HG03108 (cell line): ENCODE data around the gene CLSTN2.

Experiments
- ATAC-seq: cut with Tn5 transposase; IDR thresholded peaks from one replicate; pipeline ENCODE4 v1.9.1; 2021; ENCODE audit warnings: moderate library complexity; ENCODE audit not compliant: unreplicated experiment

The CLSTN2 gene

DNA sequence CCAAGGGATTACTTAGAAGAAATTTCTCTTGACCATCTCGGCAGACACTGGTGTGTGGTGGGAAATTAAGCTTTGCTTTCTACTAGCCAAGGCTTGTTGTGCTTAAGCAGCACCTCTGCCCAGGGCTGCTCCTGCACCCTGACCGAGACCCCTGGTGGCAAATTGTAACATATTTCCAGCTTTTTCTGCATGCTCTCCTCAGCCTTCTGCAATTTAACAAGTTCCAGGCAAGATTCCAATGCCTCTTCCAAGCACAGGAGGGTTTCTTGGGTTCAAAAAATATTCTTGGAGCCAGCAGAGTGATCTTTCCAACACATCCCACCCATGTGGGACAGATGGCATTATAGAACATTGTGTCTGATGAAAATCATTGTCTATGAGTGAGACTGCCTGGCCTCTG is 210.5 kb downstream of the CLSTN2 start:
- ATAC-seq = no peak

DNA sequence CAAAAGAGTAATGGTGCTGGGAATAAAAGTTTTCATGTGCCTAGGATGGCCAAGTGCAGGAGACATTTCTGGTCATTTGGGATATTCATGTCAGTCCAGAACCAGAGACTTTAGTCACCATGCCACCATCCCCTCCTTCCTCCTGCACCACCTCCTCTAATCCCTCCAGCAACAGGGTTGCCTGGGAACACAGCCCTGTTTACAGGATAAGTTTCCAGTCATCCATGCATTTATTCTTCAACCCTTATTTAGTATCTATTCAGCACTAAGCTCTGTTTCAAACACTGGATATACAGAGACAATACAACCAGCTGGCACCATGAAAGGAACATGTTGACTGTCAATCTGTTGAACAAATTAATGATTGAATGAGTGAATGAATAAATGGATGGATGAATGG is 211.7 kb downstream of the CLSTN2 start:
- no peak for ATAC-seq

DNA sequence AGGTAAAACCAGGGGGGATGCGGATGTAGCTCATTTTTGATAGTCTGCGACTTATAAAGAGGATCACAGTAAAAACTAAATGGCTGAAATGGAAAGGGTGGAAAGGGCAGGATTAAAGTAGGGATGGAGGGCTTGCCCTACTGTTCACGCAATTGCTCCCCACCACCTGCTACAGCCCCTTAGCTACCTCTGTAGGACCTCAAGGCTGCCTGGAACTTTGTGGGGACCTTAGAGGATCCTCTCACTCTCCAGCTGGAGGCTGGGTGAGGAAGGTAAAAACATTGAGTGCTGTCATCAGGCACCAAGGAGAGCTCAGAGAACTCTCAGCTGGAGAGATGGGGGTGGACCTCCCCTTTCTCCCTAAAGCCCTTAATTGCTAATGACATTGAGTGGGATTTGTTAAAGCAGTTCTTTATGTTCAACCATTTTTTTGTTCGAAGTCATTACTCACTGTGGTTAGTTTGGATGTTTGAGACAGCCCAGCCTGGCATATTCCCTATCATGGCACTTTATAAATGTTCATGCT is 213.0 kb downstream of the CLSTN2 start:
- ATAC-seq = no peak

DNA sequence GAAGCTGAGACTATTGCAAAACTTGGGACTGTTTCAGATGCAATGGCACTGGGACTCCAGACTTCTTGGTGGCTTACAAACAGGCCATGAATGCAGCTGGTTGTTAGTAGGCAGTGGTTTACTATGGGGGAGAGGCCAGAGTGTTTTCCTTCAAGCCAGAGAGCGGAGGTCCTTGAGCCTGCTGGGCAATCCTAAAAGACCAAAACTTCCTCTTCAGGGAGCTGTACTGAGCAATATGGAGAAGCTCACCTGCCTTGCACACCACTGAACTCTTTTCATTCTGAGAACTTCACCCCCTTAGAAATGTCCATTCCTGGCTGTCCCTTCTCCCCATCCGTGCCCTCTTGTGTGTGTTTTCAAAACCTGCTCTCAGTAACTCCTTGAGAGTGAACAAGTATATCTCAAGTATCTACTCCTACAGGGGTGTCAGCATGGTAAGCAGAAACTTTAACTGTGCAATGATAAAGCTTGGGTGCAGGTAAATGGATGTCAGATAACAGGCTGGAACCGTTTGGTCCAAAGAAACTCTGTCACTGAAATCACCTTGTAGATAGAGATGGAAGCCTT is 213.9 kb downstream of the CLSTN2 start:
- no peak for ATAC-seq

DNA sequence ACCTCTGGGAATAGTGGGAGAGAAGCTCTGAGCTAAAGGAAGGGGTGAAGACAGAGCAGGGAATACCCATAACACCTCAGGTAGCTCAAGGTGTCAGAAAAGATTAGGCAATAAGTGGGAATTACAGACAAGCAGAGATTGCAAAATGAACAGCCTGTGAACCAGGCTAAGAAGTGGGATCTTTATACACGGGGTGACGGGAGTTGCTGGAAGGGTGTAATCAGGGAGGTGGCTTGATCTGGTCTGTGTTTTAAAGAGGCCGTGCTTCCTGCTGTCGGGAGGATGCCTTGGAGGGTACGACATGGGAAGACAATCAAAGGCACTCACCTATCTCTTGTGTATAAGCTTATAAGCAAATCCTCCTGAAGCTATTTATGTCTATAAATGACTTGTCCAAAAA is 216.3 kb downstream of the CLSTN2 start:
- ATAC-seq = no peak

DNA sequence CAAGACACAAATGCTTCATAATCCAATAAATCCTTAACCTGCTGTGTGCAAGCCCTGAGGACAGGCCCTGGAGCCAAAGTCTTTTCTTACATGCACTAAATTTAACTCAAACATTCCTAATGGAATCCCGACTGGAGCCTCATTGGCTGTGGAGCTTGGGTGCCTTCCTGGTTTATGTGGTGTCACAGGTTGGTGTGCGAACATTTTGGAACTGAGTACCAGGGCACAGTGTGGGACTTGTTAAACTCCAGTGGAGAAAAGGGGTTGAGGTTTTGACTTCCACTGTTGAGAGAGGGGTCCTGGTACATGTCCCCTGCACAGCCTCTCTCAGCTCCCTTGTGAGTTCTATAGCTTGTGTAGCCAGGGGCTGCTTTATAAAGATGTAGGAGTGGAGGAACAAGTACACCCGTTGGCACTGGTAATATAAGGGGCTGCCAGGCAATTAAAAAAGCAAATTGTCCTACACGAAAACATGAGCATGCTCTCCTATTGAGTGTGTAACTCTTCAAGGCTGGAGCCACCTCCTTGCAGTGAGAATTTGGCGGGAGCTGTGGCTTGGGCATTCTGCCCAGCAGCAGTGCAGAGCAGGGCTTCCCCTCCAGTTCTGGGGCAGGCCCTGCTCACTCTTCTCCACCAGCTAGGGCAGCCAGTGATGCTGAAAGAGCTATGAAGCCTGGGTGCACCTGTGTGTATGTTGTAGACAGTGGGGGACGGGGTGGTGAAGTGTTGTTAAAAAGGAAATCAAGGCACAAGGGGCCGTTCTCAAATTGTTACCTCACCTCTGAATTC is 218.1 kb downstream of the CLSTN2 start:
- no peak for ATAC-seq

DNA sequence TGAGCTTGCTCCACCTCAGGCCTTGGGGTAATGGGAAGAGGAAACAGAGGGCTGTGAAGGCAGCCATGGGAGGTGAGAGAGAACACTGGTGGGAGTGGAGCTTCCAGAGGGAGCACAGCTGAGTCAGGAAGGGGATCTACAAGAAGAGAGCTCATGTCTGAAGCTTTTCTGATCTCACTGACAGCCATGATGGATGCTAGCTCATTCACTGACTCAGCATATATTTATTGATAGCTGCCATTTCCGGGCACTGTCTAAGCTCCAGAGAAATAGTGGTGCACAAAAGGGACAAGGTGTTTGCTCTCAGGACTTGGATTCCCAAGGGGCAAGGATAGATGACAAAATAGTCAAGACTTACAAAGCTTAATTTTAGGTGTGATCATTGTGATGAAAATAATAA is 218.8 kb downstream of the CLSTN2 start:
- ATAC-seq = no peak

DNA sequence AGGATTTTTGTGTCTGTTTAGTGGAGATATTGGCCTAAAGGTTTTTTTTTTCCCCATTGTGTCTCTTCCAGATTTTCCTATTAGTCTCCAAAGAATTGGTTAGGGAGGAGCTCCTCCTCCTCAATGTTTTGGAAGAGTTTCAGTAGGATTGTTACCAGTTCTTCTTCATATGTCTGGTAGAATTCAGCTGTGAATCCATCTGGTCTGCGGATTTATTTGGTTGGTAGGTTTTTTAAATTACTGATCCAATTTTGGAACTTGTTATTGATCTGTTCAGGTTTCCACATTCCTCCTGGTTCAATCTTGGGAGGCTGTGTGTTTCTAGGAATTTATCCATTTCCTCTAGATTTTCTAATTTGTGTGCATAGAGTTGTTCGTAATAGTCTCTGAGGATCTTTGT is 222.2 kb downstream of the CLSTN2 start:
- ATAC-seq = no peak

DNA sequence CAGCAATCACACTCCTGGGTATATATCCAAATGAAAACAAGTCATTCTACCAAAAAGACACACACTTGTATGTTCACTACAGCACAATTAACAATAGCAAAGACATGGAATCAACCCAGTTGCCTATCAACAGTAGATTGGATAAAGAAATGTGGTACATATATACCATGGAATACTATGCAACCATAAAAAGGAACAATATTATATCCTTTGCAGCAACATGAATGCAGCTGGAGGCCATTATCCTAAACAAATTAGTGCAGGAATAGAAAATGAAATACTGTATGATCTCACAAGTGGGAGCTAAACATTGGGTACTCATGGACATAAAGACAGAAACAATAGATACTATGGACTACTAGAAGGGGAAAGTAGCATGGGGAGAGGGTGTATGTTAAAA is 224.7 kb downstream of the CLSTN2 start:
- ATAC-seq = no peak

DNA sequence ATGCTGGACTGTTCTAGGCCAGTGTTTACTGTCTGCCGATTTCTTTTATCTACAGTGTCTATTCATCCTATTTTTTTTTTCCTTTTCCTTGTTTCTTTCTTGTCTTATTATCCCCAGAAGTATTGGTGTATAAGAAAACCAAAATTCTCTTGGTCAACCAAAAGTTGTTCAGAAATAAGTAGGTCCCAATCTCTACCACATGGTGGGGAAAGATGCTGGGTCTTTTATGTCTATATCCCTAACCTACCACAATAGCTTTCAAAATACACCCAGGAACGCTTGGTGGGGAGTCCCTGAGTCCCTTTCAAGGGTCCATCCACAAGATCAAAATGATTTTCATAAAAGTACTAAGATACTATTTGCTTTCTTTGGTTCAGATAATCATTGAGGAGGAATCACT is 225.6 kb downstream of the CLSTN2 start:
- no peak for ATAC-seq

DNA sequence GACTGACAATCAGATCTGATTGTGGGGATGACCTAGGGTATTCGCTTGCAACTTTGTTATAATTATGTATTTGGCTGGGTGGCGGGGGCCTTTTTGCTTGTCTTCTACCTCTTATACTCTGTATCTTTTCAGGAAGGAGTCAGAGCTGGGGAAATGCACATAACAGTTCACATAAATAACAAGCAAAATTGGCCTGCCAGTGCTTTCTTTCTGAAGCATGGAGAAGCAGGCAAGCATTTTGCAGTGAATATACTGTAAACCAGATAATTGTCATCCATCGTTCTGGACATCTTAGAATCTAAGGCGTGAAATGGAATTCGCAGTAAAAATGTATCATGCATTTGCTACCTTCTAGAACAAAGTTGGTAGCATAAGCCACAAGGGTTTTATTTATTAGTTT is 227.6 kb downstream of the CLSTN2 start:
- ATAC-seq = no peak

DNA sequence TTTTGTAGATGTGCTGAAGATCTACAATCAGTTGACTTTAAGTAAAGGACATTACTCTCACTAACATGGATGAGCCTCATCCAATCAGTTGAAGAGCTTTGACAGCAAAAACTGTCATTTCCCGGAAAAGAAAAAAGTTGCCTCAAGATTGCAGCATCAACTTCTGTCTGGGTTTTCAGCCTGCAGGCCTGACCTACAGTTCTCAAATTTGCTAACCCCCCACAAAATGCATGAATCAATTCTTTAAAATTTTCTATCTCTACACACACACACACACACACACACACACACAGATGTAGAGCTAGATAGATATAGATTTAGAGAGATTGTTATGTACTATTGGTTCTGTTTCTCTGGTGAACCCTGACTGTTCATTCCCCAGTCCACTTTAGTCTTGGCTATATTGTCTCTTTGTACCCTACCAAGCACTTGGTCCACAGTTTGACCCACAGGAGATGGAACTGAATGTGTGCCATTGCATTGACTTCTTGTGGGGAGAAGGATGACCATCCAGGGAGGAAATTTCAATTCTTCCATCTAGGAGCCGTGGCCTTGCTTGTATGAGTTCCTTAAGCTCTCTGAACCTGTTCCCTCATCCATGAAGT is 228.3 kb downstream of the CLSTN2 start:
- ATAC-seq = no peak

DNA sequence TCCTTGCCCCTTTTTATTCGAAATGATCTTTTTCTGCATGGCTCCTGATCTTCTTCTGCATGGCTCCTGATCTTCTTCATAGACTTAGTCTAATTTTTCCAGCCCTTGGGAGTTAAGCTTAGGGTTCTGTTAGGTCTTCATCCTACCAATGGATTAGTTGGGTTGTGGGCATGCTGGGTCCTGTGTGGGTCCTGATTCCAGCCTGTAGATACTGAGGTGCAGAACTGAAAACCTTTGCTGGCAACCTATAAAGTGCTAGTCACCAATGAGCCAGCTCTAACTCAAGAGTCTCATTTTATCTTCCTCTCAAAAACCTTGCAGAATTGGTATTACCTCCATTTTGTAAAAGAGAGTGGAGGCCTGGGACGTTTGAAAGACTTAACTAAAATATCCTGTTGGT is 229.2 kb downstream of the CLSTN2 start:
- ATAC-seq = no peak

DNA sequence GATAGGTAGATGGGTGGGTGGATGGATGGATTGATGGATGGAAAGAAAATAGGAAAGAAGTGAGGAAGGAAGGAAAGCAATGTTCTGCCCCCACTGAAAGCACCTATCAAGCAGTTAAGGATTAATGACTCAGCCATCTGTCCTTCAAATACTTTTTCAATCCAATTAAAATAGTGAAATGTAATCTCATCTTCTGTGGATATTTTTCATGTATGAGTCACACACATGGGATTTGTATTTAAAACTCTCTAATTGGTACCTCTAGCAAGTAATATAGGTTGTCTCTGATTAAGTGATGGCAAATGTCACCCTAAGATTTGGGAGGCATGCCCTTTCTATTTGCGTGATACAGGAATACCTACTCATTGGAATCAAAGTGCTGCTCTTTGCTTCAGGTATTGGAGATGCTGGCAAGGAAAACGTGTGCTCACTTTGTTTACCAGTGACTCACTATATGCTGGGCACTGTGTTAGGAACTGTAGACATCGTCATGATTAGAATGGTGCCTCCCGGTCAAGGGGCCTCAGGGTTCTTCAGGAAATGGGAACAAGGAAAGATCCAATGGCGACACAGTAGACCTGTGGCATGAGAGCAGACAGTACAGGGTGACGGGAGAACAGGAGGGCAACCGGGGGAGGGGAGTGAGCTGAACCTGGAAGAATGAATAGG is 230.1 kb downstream of the CLSTN2 start:
- no peak for ATAC-seq

DNA sequence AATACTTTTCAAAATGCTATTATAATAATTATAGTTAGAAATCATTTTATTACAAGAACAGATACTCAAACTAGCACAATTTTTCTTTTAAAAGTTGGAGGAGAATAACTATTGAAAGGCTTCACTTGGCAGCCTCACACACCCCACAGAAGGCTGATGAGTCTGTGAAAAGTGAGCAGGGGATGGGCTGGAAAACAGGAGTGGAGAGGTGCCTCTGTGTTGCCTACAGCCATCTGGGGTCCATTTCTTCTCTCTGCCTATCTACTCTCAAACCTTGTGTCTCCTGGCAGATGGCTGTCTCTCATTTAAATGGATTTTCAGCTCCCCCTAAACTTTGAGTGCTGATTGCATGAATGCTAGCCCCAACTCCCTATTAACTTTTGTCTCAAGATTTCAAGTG is 230.8 kb downstream of the CLSTN2 start:
- ATAC-seq = no peak

DNA sequence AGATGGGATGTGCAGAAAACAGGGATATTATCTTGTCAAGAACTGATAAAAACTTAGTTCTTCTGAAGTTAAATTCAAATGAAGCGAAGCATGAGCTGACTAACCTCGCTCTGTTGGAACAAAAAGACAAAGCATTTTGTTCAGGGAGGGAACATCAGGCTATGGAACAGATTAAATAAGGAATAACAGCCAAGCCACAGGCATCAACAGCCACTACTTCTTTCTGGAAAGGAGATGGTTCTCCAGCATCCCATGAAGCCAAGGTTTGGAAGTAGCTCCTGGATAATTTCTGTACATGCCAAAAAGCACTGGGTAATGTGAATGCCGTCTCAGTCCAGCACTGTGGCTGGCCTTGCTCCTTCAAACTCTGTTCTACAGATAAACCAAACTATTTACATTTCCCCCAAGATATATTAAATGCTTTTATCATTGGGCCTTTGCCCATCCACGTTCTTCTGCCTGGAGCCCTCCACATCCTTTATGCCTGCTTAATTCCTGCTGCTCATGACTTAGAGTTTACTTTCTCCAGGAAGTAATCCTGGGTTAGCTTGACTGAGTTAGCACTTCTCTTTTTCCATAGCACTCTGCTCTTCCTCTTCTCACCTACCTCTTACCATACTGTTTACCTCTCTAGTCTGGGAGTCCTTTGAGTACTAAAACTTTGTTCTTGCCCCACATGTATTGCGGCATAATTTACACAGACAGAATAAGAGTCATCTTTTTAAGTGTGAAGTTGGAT is 232.0 kb downstream of the CLSTN2 start:
- ATAC-seq = no peak

DNA sequence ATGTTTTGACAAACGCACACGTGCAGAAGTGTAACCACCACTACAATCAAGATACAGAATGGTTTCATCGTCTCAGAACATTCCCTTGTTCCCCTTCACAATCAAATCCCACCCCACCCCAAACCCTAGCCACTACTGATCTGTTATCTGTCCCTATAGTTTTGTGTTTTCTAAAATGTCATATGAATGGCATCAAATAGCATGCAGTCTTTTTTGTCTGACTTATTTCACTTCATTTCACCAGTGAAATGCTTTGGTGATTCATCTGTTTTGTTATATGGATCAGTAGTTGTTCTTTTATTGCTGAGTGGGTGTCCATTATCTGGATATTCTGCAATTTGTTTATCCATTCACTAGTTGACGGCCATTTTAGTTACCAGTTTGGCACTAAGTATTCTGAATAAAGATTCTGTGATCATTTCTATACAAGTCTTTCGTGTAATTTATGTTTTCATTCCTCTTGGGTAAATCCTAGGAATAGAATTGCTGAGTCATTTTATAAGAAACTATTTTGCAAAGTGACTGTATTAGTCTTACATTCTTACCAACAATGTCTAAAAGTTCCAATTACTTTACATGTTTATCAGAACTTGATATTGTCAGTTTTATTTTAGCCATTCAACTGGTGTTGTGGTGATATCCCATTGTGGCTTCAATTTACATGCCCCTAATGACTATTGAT is 232.8 kb downstream of the CLSTN2 start:
- no peak for ATAC-seq

DNA sequence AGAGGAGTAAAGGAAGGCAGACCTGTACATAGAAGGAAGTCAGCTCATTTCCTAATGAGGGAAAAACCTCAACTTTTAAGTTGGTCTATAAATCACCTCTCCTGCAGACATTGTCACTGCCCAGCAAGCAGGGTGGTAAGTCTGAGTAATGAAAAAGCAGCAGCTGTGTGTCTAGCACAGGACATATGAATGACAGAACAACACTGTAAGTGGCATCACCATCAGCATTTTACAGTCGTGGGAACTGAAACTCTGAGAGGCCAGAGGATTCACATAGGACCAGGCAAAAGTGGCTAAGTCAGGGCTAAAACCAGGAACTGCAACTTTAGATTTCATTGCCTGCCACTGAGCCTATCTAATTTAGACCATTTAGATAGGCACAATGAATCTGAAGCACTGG is 235.6 kb downstream of the CLSTN2 start:
- peak; percentile 96 for ATAC-seq

DNA sequence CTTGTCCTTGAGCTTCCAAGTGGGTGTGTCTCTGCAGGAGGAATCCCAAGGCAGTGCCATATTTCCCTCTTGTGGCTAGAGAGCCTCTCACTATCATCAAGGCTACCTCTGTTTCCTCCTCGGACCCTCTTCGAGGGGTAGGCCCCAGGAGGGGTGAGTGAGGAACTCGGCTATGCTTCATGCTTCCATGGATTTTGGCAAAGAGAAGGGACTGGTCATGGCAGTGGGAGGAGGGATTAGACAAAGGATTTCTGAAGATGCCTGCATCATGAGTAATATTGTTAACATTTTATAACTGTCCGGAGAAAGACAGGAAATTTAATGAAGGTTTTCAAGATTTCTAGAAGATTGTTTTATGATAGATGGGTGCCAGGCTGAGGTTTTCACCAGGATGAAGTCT is 241.5 kb downstream of the CLSTN2 start:
- ATAC-seq = no peak

DNA sequence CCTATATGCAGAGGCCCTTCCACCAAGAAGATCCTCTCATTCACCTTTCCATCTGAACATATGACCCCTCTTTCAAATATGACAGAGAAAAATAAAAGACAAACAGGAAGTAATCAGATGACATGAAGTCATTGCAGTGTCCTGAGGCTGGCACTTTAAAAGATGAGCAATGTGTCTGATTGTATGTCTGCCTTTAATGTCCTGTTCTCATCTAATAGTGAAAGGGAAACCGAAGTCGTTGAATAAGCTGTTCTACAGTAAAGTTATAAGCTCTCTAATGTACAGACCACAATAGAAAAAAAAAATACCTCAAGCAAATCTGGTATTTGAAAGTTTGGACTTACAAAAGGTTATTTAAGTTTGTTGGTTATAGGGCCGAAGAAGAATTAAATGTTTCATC is 243.0 kb downstream of the CLSTN2 start:
- no peak for ATAC-seq

DNA sequence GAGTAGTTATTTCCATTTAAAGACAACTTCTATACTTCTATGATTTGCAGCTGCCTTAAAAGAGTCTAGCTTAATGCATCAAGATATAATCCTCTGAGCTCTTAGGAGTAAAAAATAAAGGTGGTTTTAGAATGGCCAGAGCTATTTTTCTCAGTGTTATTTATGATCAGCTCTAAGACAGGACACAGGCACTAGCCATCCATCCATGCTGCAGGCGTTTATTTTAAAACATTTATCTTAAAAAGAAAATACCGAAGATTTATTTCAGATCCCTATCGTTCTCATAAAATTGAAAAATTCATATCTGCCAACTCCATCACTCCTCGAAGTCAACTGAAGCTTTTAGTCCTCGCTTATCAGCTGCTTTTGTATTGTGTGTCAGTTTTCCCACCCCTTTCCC is 243.5 kb downstream of the CLSTN2 start:
- no peak for ATAC-seq
